H9 (cell line): ENCODE data around the gene SREK1IP1. TPM values are rescaled to one million over a fixed set of nuclear protein-coding genes. Genes with fewer than 3 reads are reported as not detected.

Experiments
- DNase-seq: peaks from one replicate; pipeline ENCODE4 v3.0.0-alpha.2; 2017
- H2AFZ ChIP-seq: one replicate; pipeline ENCODE4 v1.6.1; 2013; ENCODE audit warnings: mild to moderate bottlenecking, low read length, control low read depth, moderate library complexity
- H2AK5ac ChIP-seq: 2 replicates; pipeline ENCODE4 v1.6.1; 2013; ENCODE audit warnings: low read length, control low read depth, mixed read lengths; ENCODE audit not compliant: insufficient read length
- H2BK120ac ChIP-seq: one replicate; pipeline ENCODE4 v1.6.1; 2013; ENCODE audit warnings: low read depth, mild to moderate bottlenecking, low read length, control low read depth, inconsistent platforms; ENCODE audit not compliant: poor library complexity, severe bottlenecking
- H2BK12ac ChIP-seq: 2 replicates; pipeline ENCODE4 v1.6.1; 2013; ENCODE audit warnings: low read length, control low read depth, mixed read lengths, low read depth; ENCODE audit not compliant: insufficient read length
- H2BK15ac ChIP-seq: 2 replicates; pipeline ENCODE4 v1.6.1; 2013; ENCODE audit warnings: low read depth, low read length, control low read depth
- H2BK20ac ChIP-seq: one replicate; pipeline ENCODE4 v1.6.1; 2013; ENCODE audit warnings: low read depth, mild to moderate bottlenecking, low read length, control low read depth, inconsistent platforms; ENCODE audit not compliant: poor library complexity, severe bottlenecking
- H2BK5ac ChIP-seq: 2 replicates; pipeline ENCODE4 v1.6.1; 2013; ENCODE audit warnings: low read length, control low read depth, mixed read lengths; ENCODE audit not compliant: insufficient read length
- H3K14ac ChIP-seq: 2 replicates; pipeline ENCODE4 v1.6.1; 2013; ENCODE audit warnings: low read length, control low read depth; ENCODE audit not compliant: insufficient read depth
- H3K18ac ChIP-seq: 2 replicates; pipeline ENCODE4 v1.6.1; 2013; ENCODE audit warnings: low read depth, mild to moderate bottlenecking, mixed read lengths, low read length, control low read depth; ENCODE audit not compliant: insufficient read length
- H3K23ac ChIP-seq: 2 replicates; pipeline ENCODE4 v1.6.1; 2013; ENCODE audit warnings: low read length, control low read depth, mixed read lengths, low read depth; ENCODE audit not compliant: insufficient read length
- H3K23me2 ChIP-seq: 2 replicates; pipeline ENCODE4 v1.6.1; 2013; ENCODE audit warnings: low read depth, mild to moderate bottlenecking, mixed read lengths, low read length, control low read depth; ENCODE audit not compliant: insufficient read length, poor library complexity, severe bottlenecking
- H3K27ac ChIP-seq: 2 replicates; pipeline ENCODE4 v1.5.1; 2013; ENCODE audit warnings: low read length, control low read depth, mixed read lengths, low read depth; ENCODE audit not compliant: insufficient read length
- H3K27me3 ChIP-seq: 2 replicates; pipeline ENCODE4 v1.6.1; 2013; ENCODE audit warnings: low read length, control low read depth, inconsistent platforms; ENCODE audit not compliant: insufficient read depth
- H3K4ac ChIP-seq: 2 replicates; pipeline ENCODE4 v1.6.1; 2013; ENCODE audit warnings: low read depth, mild to moderate bottlenecking, control low read depth, inconsistent platforms, low read length, moderate library complexity
- H3K4me1 ChIP-seq: 2 replicates; pipeline ENCODE4 v1.6.1; 2013; ENCODE audit warnings: low read length, control low read depth, inconsistent platforms; ENCODE audit not compliant: insufficient read depth
- H3K4me2 ChIP-seq: 2 replicates; pipeline ENCODE4 v1.6.1; 2013; ENCODE audit warnings: low read length, control low read depth, mixed read lengths; ENCODE audit not compliant: insufficient read length, insufficient read depth
- H3K56ac ChIP-seq: 2 replicates; pipeline ENCODE4 v1.6.1; 2013; ENCODE audit warnings: low read depth, mild to moderate bottlenecking, mixed read lengths, low read length, control low read depth; ENCODE audit not compliant: insufficient read length
- H3K79me1 ChIP-seq: 2 replicates; pipeline ENCODE4 v1.6.1; 2013; ENCODE audit warnings: low read depth, mild to moderate bottlenecking, moderate library complexity, low read length, control low read depth, inconsistent platforms; ENCODE audit not compliant: insufficient read depth, poor library complexity, severe bottlenecking
- H3K79me2 ChIP-seq: 2 replicates; pipeline ENCODE4 v1.6.1; 2013; ENCODE audit warnings: low read length, control low read depth, inconsistent platforms; ENCODE audit not compliant: insufficient read depth
- H3K9ac ChIP-seq: 2 replicates; pipeline ENCODE4 v1.6.1; 2013; ENCODE audit warnings: low read length, control low read depth, mixed read lengths; ENCODE audit not compliant: insufficient read length; ENCODE audit errors: extremely low read depth
- H3K9me3 ChIP-seq: one replicate; pipeline ENCODE4 v1.6.1; 2013; ENCODE audit warnings: low read depth, low read length, inconsistent platforms; ENCODE audit not compliant: control insufficient read depth
- H3T11ph ChIP-seq: one replicate; pipeline ENCODE4 v1.6.1; 2013; ENCODE audit warnings: mild to moderate bottlenecking, low read length, control low read depth, inconsistent platforms
- H4K20me1 ChIP-seq: one replicate; pipeline ENCODE4 v1.6.1; 2013; ENCODE audit not compliant: control insufficient read depth, insufficient read length, insufficient read depth
- H4K5ac ChIP-seq: 2 replicates; pipeline ENCODE4 v1.6.1; 2013; ENCODE audit warnings: low read depth, mild to moderate bottlenecking, mixed read lengths, low read length, control low read depth; ENCODE audit not compliant: insufficient read length
- H4K8ac ChIP-seq: replicated peaks from 2 replicates; pipeline ENCODE4 v1.6.1; 2013; ENCODE audit warnings: low read length, control low read depth, mixed read lengths, low read depth; ENCODE audit not compliant: insufficient read length
- H4K91ac ChIP-seq: 2 replicates; pipeline ENCODE4 v1.6.1; 2013; ENCODE audit warnings: low read depth, mild to moderate bottlenecking, moderate library complexity, mixed read lengths, low read length, control low read depth; ENCODE audit not compliant: insufficient read length
- H3K27ac Mint-ChIP-seq, 3 experiments: 2 replicates in 2 of 3; 3 replicates in 1 of 3; pipeline ENCODE4 v1.8.0; 2020 to 2021; ENCODE audit warnings: mixed read lengths in 3 of 3, mild to moderate bottlenecking in 1 of 3, moderate library complexity in 1 of 3
- H3K27me3 Mint-ChIP-seq: 2 replicates; pipeline ENCODE4 v1.8.0; 2021; ENCODE audit warnings: low read depth, mild to moderate bottlenecking, moderate library complexity, mixed read lengths
- H3K36me3 Mint-ChIP-seq, 3 experiments: 2 replicates in 2 of 3; 3 replicates in 1 of 3; pipeline ENCODE4 v1.8.0; 2020 to 2021; ENCODE audit warnings: low read depth in 3 of 3, mixed read lengths in 3 of 3; ENCODE audit not compliant: insufficient read depth in 1 of 3
- H3K4me1 Mint-ChIP-seq, 2 experiments: 2 replicates each; pipeline ENCODE4 v1.8.0; 2020; ENCODE audit warnings: mixed read lengths in 2 of 2
- H3K4me3 Mint-ChIP-seq, 2 experiments: 2 replicates in 1 of 2; 3 replicates in 1 of 2; pipeline ENCODE4 v1.8.0; 2020 to 2021; ENCODE audit warnings: mild to moderate bottlenecking in 2 of 2, mixed read lengths in 2 of 2, moderate library complexity in 1 of 2
- H3K9me3 Mint-ChIP-seq, 2 experiments: 2 replicates in 1 of 2; 3 replicates in 1 of 2; pipeline ENCODE4 v1.8.0; 2020; ENCODE audit warnings: mild to moderate bottlenecking in 2 of 2, mixed read lengths in 2 of 2, moderate library complexity in 1 of 2
- WGBS: extraction: QIAGEN DNeasy Blood & Tissue Kit; methylation state at CpG from one replicate; pipeline ENCODE4 v1.1.7; 2013; ENCODE audit warnings: missing lambda C conversion rate, low lambda C conversion rate, mixed read lengths; ENCODE audit not compliant: insufficient read length; ENCODE audit errors: extremely low coverage; 5-methylcytosine and 5-hydroxymethylcytosine counted together
- total RNA-seq: library from RNA; stranded (reverse); gene quantifications from 2 replicates; pipeline ENCODE4 v1.2.1, GENCODE V29; 2021
- TF ChIP-seq, protein P1 (sequence below): fragments of 200-600 bp; sonication (generic); conservative IDR thresholded peaks from 3 replicates; pipeline ENCODE4 v1.8.0; 2021; ENCODE audit warnings: antibody characterized with exemption, mild to moderate bottlenecking

Gene SREK1IP1
- total RNA-seq, 1 experiment from 2014 or later, result 28.6 TPM

DNA sequence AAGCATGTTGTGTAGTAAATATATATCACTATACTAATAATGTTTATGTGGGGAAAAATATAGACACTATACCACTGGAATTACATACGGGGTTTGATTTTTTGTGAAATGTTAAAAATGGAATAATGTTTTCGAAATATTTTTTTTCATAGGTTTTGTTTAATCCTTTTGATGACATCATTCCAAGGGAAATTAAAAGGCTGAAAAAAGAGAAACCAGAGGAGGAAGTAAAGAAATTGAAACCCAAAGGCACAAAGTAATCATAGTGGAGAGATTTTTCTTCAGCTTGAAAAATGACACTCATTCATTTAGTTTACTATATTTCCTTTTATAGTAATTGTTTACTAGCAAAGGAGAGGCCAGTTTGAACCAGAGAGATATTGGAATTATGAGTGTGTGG lies 17.9 kb upstream of the SREK1IP1 start:
- Histone ChIP-seq H3K9me3 (no peaks in the 10 kb centered on the region), H3K79me1 (no peaks in the 10 kb centered on the region), H4K5ac (no peak overlapping the region), H2BK20ac (no peak overlapping the region), H4K20me1 (no peaks in the 10 kb centered on the region), H2BK5ac (no peak overlapping the region), H3K4me2 (no peak overlapping the region), H2BK12ac (no peak overlapping the region), H3K23me2 (no peaks in the 10 kb centered on the region), H3K4ac (no peak overlapping the region), H3K27ac (no peak overlapping the region), H3K4me1 (no peaks in the 10 kb centered on the region), H2BK120ac (no peak overlapping the region), H2AFZ (no peak overlapping the region), H4K91ac (no peak overlapping the region), H2AK5ac (no peak overlapping the region), H3K56ac (no peak overlapping the region), H3K9ac (no peak overlapping the region), H3T11ph (no peak overlapping the region), H3K18ac (no peak overlapping the region), H2BK15ac (no peak overlapping the region), H4K8ac (no peak overlapping the region), H3K23ac (no peak overlapping the region), H3K27me3 (no peaks in the 10 kb centered on the region), H3K79me2 (no peaks in the 10 kb centered on the region), H3K14ac (no peak overlapping the region)
- no peak for DNase-seq
- 100% methylated on average over 1 of the region's 2 CpGs for WGBS
- Mint-ChIP-seq H3K27me3 (no peaks in the 10 kb centered on the region), H3K4me1 (no peaks in the 10 kb centered on the region), H3K4me3 (no peak overlapping the region), H3K36me3 (peaks cover 8 to 14% (median 10%) of the 10 kb centered on the region in 3 experiments; a peak in 5 of 7 replicates), H3K27ac (no peak overlapping the region), H3K9me3 (no peaks in the 10 kb centered on the region)
- TF ChIP-seq, protein P1, sequence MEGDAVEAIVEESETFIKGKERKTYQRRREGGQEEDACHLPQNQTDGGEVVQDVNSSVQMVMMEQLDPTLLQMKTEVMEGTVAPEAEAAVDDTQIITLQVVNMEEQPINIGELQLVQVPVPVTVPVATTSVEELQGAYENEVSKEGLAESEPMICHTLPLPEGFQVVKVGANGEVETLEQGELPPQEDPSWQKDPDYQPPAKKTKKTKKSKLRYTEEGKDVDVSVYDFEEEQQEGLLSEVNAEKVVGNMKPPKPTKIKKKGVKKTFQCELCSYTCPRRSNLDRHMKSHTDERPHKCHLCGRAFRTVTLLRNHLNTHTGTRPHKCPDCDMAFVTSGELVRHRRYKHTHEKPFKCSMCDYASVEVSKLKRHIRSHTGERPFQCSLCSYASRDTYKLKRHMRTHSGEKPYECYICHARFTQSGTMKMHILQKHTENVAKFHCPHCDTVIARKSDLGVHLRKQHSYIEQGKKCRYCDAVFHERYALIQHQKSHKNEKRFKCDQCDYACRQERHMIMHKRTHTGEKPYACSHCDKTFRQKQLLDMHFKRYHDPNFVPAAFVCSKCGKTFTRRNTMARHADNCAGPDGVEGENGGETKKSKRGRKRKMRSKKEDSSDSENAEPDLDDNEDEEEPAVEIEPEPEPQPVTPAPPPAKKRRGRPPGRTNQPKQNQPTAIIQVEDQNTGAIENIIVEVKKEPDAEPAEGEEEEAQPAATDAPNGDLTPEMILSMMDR, result no peak
